ENCODE results near the gene ZNF358.

DNA sequence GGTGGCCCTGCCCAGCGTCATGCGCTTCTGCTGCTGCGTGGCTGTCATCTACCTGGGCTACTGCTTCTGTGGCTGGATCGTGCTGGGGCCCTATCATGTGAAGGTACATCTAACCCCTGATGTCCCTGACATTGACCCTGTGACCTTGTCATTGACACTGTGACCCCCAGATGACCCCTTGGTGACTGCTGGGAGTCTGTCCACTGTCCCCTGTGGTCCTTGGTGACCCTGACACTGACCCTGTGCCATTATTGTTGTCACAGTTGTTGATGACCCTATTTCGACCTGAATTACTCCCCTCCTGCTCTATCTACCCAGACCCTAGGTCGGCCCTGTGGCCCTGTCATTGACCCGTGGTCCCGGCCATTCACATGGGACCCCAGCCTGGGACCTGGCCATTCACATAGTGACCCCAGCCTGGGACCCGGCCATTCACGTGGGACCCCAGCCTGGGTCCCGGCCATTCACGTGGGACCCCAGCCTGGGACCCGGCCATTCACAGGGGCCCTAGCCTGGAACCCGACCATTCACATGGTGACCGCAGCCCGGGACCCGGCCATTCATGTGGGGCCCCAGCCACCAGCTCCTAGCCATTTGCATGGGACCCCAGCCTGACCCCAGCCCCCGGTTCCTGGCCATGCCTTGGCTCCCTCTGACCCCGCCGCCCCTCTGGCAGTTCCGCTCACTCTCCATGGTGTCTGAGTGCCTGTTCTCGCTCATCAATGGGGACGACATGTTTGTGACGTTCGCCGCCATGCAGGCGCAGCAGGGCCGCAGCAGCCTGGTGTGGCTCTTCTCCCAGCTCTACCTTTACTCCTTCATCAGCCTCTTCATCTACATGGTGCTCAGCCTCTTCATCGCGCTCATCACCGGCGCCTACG lies 13.9 kb downstream of the ZNF358 start:
- TF ChIP-seq POLR2A (IDR thresholded peaks at IDR 0.05; ENCODE audit: low read depth, low read length) (no peak), POLR2AphosphoS5 (IDR thresholded peaks at IDR 0.05; ENCODE audit: low read depth, low read length) (no peak), SPI1 (IDR thresholded peaks at IDR 0.05; ENCODE audit: low read depth, low read length) (no peak), PAX5 (IDR thresholded peaks at IDR 0.05; ENCODE audit: insufficient read depth, low read length, severe bottlenecking) (no peak), TAF1 (IDR thresholded peaks at IDR 0.05; ENCODE audit: low read depth, low read length) (no peak), POU2F2 (IDR thresholded peaks at IDR 0.05; ENCODE audit: low read depth, low read length) (no peak)
